ENCODE measurements around the gene NAGLU.
A peak's percentile ranks its signal among the peaks of the same experiment; 100 is the strongest.

Gene NAGLU

DNA sequence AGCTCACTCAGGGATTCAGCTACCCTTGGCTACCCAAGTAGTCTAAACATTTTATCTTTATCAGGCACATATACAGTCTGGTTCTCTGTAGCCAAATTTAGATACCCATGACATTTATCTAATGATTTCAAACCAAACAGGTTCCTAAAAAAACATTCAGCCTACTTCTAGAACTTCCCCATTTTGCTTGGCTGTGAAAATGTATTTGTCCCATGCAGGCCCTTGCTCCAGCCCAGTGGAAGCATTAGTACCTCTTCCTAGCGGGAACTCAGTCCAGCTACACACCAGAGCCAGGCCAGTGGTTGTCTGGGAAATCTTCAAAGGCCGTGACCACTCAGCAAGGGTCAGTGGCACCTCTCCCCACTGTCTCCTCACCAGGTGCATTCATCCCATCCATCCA, 26.2 kb upstream of the NAGLU start:
- 93 to 94% methylated on average over 2 of the region's 2 CpGs for WGBS, 2 experiments
- no peak overlapping the region for H3K27ac ChIP-seq (ENCODE audit: insufficient read depth, low read depth, low read length, poor library complexity, severe bottlenecking)
- peaks cover 9% of the 10 kb centered on the region for H3K36me3 ChIP-seq (ENCODE audit: control insufficient read depth, insufficient read depth, low read length)
- no peaks in the 10 kb centered on the region for H3K9me3 ChIP-seq (ENCODE audit: control insufficient read depth, low read length)
- no peak overlapping the region for H3K4me3 ChIP-seq (ENCODE audit: insufficient read depth, low read depth, low read length)
- H3K27me3 ChIP-seq (ENCODE audit: control insufficient read depth, insufficient read depth, low read length, poor library complexity, severe bottlenecking), result no peaks in the 10 kb centered on the region
- H3K4me1 ChIP-seq (ENCODE audit: control insufficient read depth, insufficient read depth, low read length), result peaks cover 7% of the 10 kb centered on the region

DNA sequence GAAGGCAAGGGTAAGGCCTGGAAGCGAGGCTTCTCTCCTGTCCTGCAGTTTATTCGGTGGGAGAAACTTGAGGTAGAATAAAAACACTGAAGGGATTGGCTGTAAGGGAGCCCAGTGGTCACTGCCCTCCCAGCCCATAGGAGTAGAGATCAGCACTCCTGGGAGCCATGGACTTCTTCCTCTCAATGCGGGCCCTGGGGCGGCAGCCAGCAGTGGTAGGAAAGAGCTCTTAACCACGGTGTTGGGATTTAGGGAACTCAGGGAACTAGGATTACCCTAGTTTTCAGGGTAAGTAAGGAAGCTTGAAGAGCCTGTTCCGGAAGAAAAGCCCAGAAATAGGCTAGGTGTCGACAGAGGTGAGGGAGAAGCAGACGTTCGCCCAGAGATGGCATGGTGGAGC, 23.8 kb upstream of the NAGLU start:
- 93 to 94% methylated on average over 9 of the region's 9 CpGs for WGBS, 2 experiments
- H3K4me1 ChIP-seq (ENCODE audit: control insufficient read depth, insufficient read depth, low read length), result peaks cover 7% of the 10 kb centered on the region
- H3K4me3 ChIP-seq (ENCODE audit: insufficient read depth, low read depth, low read length), result no peak overlapping the region
- H3K36me3 ChIP-seq (ENCODE audit: control insufficient read depth, insufficient read depth, low read length), result peaks cover 9% of the 10 kb centered on the region
- no peaks in the 10 kb centered on the region for H3K27me3 ChIP-seq (ENCODE audit: control insufficient read depth, insufficient read depth, low read length, poor library complexity, severe bottlenecking)
- no peaks in the 10 kb centered on the region for H3K9me3 ChIP-seq (ENCODE audit: control insufficient read depth, low read length)
- no peak overlapping the region for H3K27ac ChIP-seq (ENCODE audit: insufficient read depth, low read depth, low read length, poor library complexity, severe bottlenecking)

DNA sequence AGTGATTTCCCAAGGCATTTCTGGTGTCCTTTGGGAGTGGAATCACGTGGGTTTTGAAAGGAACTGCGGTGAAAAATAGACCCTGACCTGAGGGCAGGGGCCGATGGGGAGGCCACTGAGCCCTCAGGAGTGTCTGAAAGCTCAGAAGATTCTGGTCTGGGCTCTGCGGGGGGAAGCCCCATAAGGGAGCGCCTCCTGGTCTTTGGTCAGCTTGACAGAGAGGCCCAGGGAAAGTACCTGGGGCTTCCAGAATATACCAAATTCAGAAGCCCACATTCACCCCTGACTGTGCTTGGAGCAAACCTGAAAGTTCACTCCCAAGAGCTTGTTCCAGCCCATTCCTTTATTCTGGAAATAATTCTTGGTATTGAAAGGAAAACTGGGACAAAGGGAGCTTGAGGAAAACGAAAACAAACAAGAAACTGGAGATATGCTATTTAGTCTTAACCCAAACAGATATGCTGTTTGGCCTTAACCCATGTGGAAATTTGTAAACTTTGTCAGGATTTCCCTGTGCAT, 23.2 kb upstream of the NAGLU start:
- H3K4me1 ChIP-seq (ENCODE audit: control insufficient read depth, insufficient read depth, low read length), result peaks cover 7% of the 10 kb centered on the region
- WGBS, 2 experiments, result 93% methylated on average over 6 of the region's 6 CpGs
- no peak overlapping the region for H3K27ac ChIP-seq (ENCODE audit: insufficient read depth, low read depth, low read length, poor library complexity, severe bottlenecking)
- no peaks in the 10 kb centered on the region for H3K9me3 ChIP-seq (ENCODE audit: control insufficient read depth, low read length)
- no peaks in the 10 kb centered on the region for H3K27me3 ChIP-seq (ENCODE audit: control insufficient read depth, insufficient read depth, low read length, poor library complexity, severe bottlenecking)
- H3K36me3 ChIP-seq (ENCODE audit: control insufficient read depth, insufficient read depth, low read length), result peaks cover 9% of the 10 kb centered on the region
- H3K4me3 ChIP-seq (ENCODE audit: insufficient read depth, low read depth, low read length), result no peak overlapping the region

DNA sequence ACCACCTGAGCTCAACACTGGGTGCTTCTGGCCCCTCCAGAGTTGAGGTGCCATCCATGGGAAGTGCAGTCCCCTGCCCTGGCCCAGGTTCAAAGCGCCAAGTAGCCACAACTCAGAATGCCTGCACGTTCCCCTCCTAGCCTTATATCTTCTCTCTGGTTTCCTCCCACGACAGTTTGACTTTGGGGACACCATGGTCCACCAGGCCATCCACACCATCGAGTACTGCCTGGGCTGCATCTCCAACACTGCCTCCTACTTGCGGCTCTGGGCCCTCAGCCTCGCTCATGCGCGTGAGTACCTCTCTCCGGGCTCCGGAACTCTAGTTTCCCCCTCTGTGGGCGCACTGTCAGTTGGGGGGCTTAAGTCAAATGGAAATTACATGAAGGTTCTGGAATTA, 22.4 kb upstream of the NAGLU start:
- 95 to 97% methylated on average over 11 of the region's 11 CpGs for WGBS, 2 experiments
- Histone ChIP-seq H3K27me3 (ENCODE audit: control insufficient read depth, insufficient read depth, low read length, poor library complexity, severe bottlenecking) (no peaks in the 10 kb centered on the region), H3K9me3 (ENCODE audit: control insufficient read depth, low read length) (no peaks in the 10 kb centered on the region), H3K27ac (ENCODE audit: insufficient read depth, low read depth, low read length, poor library complexity, severe bottlenecking) (peak overlapping the region; percentile 26), H3K4me1 (ENCODE audit: control insufficient read depth, insufficient read depth, low read length) (peaks cover 15% of the 10 kb centered on the region), H3K4me3 (ENCODE audit: insufficient read depth, low read depth, low read length) (no peak overlapping the region), H3K36me3 (ENCODE audit: control insufficient read depth, insufficient read depth, low read length) (peaks cover 2% of the 10 kb centered on the region)

DNA sequence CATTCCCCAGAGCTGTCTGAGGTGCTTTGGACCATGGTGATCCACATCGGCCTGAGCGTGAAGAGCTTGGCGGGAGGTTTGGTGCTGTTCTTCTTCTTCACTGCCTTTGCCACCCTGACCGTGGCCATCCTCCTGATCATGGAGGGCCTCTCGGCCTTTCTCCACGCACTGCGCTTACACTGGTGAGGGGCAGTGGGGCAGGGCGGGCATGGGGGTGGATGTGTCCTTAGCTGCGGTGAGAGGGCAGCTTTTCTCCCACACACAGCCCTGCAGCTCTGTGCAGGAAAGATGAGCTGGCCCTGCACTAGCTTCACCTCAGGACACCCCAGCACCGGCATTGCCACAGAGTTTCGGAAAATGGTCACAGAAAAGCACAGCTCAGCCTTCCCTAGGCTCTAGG, 21.8 kb upstream of the NAGLU start:
- Histone ChIP-seq H3K4me1 (ENCODE audit: control insufficient read depth, insufficient read depth, low read length) (peaks cover 21% of the 10 kb centered on the region), H3K27me3 (ENCODE audit: control insufficient read depth, insufficient read depth, low read length, poor library complexity, severe bottlenecking) (no peaks in the 10 kb centered on the region), H3K27ac (ENCODE audit: insufficient read depth, low read depth, low read length, poor library complexity, severe bottlenecking) (no peak overlapping the region), H3K36me3 (ENCODE audit: control insufficient read depth, insufficient read depth, low read length) (no peaks in the 10 kb centered on the region), H3K9me3 (ENCODE audit: control insufficient read depth, low read length) (no peaks in the 10 kb centered on the region), H3K4me3 (ENCODE audit: insufficient read depth, low read depth, low read length) (no peak overlapping the region)
- 93 to 94% methylated on average over 11 of the region's 11 CpGs for WGBS, 2 experiments

DNA sequence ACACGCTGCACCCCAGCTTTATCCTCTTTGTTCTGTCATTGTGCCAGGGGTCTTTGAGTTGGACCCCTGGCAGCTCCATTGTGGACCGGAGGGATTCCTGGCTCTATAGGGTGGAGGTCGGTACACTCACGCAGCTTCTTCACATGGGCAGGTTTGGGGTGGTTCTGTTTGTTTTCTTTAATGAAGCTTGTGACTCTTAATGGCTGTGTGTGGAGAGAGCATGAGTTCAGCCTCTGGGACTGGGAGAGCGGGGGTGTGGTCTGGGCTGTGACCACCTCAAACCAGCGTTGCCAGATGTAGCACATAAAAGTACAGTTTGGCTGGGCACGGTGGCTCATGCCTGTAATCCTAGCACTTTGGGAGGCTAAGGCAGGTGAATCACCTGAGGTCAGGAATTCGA, 21.2 kb upstream of the NAGLU start:
- 81 to 85% methylated on average over 8 of the region's 8 CpGs for WGBS, 2 experiments
- no peak overlapping the region for H3K27ac ChIP-seq (ENCODE audit: insufficient read depth, low read depth, low read length, poor library complexity, severe bottlenecking)
- H3K4me3 ChIP-seq (ENCODE audit: insufficient read depth, low read depth, low read length), result no peak overlapping the region
- H3K36me3 ChIP-seq (ENCODE audit: control insufficient read depth, insufficient read depth, low read length), result no peaks in the 10 kb centered on the region
- H3K9me3 ChIP-seq (ENCODE audit: control insufficient read depth, low read length), result no peaks in the 10 kb centered on the region
- H3K4me1 ChIP-seq (ENCODE audit: control insufficient read depth, insufficient read depth, low read length), result peaks cover 27% of the 10 kb centered on the region
- H3K27me3 ChIP-seq (ENCODE audit: control insufficient read depth, insufficient read depth, low read length, poor library complexity, severe bottlenecking), result no peaks in the 10 kb centered on the region

DNA sequence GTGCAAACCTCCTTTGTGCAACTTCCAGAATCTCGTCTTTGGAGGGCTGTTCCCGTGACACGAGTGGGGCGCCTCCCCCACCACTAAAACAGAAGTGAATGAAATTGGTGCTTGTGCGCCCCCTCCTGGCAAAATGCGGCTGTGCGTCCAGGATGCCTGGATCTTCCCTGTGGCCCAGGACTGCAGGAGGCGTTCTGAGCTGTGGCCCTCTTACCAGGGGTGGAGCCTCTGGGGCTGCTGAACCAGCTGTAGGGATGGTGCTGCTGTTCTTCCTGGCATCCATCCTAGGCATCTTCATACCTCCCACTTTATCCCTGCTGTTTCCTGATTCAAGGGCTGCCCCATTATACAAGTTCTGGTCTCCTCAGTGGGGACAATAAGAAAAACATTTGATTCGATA, 18.5 kb upstream of the NAGLU start:
- Histone ChIP-seq H3K9me3 (ENCODE audit: control insufficient read depth, low read length) (no peaks in the 10 kb centered on the region), H3K4me3 (ENCODE audit: insufficient read depth, low read depth, low read length) (no peak overlapping the region), H3K27ac (ENCODE audit: insufficient read depth, low read depth, low read length, poor library complexity, severe bottlenecking) (no peak overlapping the region), H3K36me3 (ENCODE audit: control insufficient read depth, insufficient read depth, low read length) (no peaks in the 10 kb centered on the region), H3K27me3 (ENCODE audit: control insufficient read depth, insufficient read depth, low read length, poor library complexity, severe bottlenecking) (no peaks in the 10 kb centered on the region), H3K4me1 (ENCODE audit: control insufficient read depth, insufficient read depth, low read length) (peaks cover 51% of the 10 kb centered on the region)
- WGBS, 2 experiments, result 34 to 38% methylated on average over 9 of the region's 9 CpGs

DNA sequence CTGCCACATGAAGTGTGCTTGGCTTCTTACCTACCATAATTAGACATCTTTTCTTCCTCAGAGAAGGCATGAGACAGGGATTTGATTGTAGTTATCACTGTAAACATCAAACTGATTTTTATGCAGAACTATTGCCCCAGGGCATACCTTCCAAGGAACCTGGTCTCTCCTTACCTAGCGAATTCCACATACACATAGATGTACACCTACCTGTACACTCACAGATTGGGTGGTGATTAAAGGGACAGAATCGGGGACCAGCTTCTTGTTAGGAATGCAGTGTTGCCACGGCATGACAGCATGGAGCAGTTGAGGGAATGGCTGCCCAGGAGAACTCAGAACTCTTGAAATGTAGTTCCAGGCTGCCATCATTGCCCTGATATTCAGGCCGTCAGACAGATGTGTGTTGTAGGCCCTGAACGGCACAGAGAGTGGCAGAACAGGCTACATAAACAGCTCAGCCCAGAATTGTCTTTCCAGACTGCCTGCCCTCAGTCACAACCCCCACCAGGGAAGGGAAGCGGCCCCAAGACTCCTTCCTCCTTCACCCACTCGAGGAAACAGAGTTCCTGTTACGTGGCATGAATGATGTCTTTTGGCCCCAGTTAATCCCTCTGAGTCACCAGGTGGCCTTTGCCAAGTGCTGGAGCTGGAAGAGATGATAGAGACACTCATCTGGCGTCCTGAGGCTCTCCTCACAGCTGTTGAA, 17.8 kb upstream of the NAGLU start:
- no peaks in the 10 kb centered on the region for H3K36me3 ChIP-seq (ENCODE audit: control insufficient read depth, insufficient read depth, low read length)
- peaks cover 53% of the 10 kb centered on the region for H3K4me1 ChIP-seq (ENCODE audit: control insufficient read depth, insufficient read depth, low read length)
- no peaks in the 10 kb centered on the region for H3K9me3 ChIP-seq (ENCODE audit: control insufficient read depth, low read length)
- H3K4me3 ChIP-seq (ENCODE audit: insufficient read depth, low read depth, low read length), result no peak overlapping the region
- no peak overlapping the region for H3K27ac ChIP-seq (ENCODE audit: insufficient read depth, low read depth, low read length, poor library complexity, severe bottlenecking)
- WGBS, 2 experiments, result 85 to 87% methylated on average over 9 of the region's 9 CpGs
- no peaks in the 10 kb centered on the region for H3K27me3 ChIP-seq (ENCODE audit: control insufficient read depth, insufficient read depth, low read length, poor library complexity, severe bottlenecking)

DNA sequence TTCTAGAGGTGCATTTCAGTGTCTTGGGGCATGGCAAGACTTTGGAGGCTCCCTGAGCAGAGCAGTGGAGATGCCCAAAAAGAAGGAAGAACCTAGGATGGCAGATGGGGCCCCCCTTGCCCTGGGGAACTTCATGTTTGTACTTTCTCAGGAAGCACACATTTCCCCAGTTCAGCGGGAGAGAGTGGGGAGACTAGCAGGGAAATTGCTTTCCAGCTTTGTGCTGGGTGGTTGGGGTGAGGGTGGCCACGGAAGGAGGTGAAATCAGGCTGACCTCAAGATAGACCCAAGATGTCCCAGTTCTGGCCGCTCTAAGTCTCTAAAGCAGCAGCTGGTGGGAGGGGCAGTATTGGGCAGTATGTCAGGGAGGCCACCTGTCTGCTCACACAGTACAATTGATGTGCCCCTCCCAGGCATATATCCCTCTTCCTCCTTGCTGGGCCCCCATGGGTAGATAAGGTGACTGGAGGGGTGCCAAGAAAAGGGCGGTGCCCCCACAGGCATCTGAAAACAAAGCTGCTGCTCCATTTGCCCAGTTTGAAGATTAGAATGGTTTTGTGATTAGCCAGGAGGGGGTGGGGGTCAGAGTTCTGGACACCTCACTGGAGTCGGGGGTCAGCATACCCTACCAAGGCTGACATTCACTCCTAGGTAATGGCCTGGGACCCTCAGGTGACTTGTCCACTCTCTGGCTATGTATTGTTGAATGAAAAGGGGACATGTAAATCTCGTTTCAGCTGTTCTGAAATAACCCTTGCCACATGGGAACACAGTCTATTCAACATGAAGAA, 17.1 kb upstream of the NAGLU start:
- Histone ChIP-seq H3K27ac (ENCODE audit: insufficient read depth, low read depth, low read length, poor library complexity, severe bottlenecking) (peak overlapping the region; percentile 99), H3K36me3 (ENCODE audit: control insufficient read depth, insufficient read depth, low read length) (no peaks in the 10 kb centered on the region), H3K4me1 (ENCODE audit: control insufficient read depth, insufficient read depth, low read length) (peaks cover 53% of the 10 kb centered on the region), H3K4me3 (ENCODE audit: insufficient read depth, low read depth, low read length) (no peak overlapping the region), H3K27me3 (ENCODE audit: control insufficient read depth, insufficient read depth, low read length, poor library complexity, severe bottlenecking) (no peaks in the 10 kb centered on the region), H3K9me3 (ENCODE audit: control insufficient read depth, low read length) (no peaks in the 10 kb centered on the region)
- WGBS, 2 experiments, result 93% methylated on average over 5 to 6 of the region's 6 CpGs

Measured in ectodermal cell (in vitro differentiated cells).